Ramos (cell line): ENCODE data around the gene ZSCAN4.

Source experiments
- in situ Hi-C: fragments of 300-500 bp; cut with MboI; formaldehyde crosslinking; loops from one replicate; pipeline ENCODE4 v1.14.3; 2022; ENCODE audit warnings: low sequenced_read_pairs; ENCODE audit not compliant: unreplicated experiment

Gene ZSCAN4

GRCh38 chr19:57668635-57669034, at the start of gene ZSCAN4:
Gene ZSCAN4, plus strand, starts transcription at chr19:57668935. Its CDS starts 7,211 bp downstream, at chr19:57676146.
- in situ Hi-C loops: no loop called here

- in situ Hi-C loops: no loop called here
These were observed 47.9 kb upstream of the ZSCAN4 start for GRCh38 chr19:57620673-57621348.

- in situ Hi-C loops: no loop called here
These were observed 45.6 kb upstream of the ZSCAN4 start for GRCh38 chr19:57623091-57623490.

- in situ Hi-C loops: no loop called here
These were observed 35.5 kb upstream of the ZSCAN4 start, which contains the start of gene ZNF211 for GRCh38 chr19:57632987-57633831. Gene ZNF211, plus strand, starts transcription at chr19:57633168. Its CDS starts 179 bp downstream, at chr19:57633347.

- in situ Hi-C loops: no loop called here
These were observed 35.0 kb upstream of the ZSCAN4 start for GRCh38 chr19:57633832-57634131.

- in situ Hi-C loops: no loop called here
These were observed 31.4 kb upstream of the ZSCAN4 start for GRCh38 chr19:57637379-57637778.

GRCh38 chr19:57641715-57642234, 27.0 kb upstream of the ZSCAN4 start:
- in situ Hi-C loops: no loop called here

- in situ Hi-C loops: no loop called here
These were observed 26.2 kb upstream of the ZSCAN4 start for GRCh38 chr19:57642396-57643046.

GRCh38 chr19:57643734-57644133, 25.0 kb upstream of the ZSCAN4 start:
- in situ Hi-C loops: no loop called here

GRCh38 chr19:57648331-57649003, 20.3 kb upstream of the ZSCAN4 start:
- in situ Hi-C loops: no loop called here

GRCh38 chr19:57651654-57651996, 17.1 kb upstream of the ZSCAN4 start:
- in situ Hi-C loops: no loop called here

GRCh38 chr19:57653689-57654088, 15.0 kb upstream of the ZSCAN4 start:
- in situ Hi-C loops: no loop called here

- in situ Hi-C loops: no loop called here
These were observed 13.3 kb upstream of the ZSCAN4 start for GRCh38 chr19:57655443-57655842.

- in situ Hi-C loops: no loop called here
These were observed 12.4 kb upstream of the ZSCAN4 start for GRCh38 chr19:57656346-57656745.

- in situ Hi-C loops: no loop called here
These were observed 4.2 kb upstream of the ZSCAN4 start for GRCh38 chr19:57664269-57665127.

GRCh38 chr19:57665261-57665806, 3.4 kb upstream of the ZSCAN4 start:
- in situ Hi-C loops: no loop called here

GRCh38 chr19:57667228-57667627, 1.5 kb upstream of the ZSCAN4 start:
- in situ Hi-C loops: no loop called here

GRCh38 chr19:57671124-57671895, 2.6 kb downstream of the ZSCAN4 start:
- in situ Hi-C loops: no loop called here

GRCh38 chr19:57672466-57672865, 3.7 kb downstream of the ZSCAN4 start:
- in situ Hi-C loops: no loop called here
